ENCODE data around the gene HBE1. TPM values are rescaled to one million over a fixed set of nuclear protein-coding genes. Genes with fewer than 3 reads are reported as not detected.

HBE1 gene
- total and polyA plus RNA-seq, 9 of the 15 experiments (the other 6 are each of a cell fraction or from before 2014, with no cell fraction given) = 612 to 10,250 (median 2,181) TPM

GRCh38 chr11:5288906-5289550 is 19.3 kb upstream of the HBE1 start (continued):
- no peak for TF ChIP-seq ZNF318 (IDR thresholded peaks at IDR 0.05; ENCODE audit: borderline replicate concordance in 1 of 2, low read depth in 1 of 2)
- 0 out of 2 replicates have a peak, but pooled peaks have one; percentile 47 for TF ChIP-seq HLTF (IDR thresholded peaks at IDR 0.05)
- TF ChIP-seq, protein P1, sequence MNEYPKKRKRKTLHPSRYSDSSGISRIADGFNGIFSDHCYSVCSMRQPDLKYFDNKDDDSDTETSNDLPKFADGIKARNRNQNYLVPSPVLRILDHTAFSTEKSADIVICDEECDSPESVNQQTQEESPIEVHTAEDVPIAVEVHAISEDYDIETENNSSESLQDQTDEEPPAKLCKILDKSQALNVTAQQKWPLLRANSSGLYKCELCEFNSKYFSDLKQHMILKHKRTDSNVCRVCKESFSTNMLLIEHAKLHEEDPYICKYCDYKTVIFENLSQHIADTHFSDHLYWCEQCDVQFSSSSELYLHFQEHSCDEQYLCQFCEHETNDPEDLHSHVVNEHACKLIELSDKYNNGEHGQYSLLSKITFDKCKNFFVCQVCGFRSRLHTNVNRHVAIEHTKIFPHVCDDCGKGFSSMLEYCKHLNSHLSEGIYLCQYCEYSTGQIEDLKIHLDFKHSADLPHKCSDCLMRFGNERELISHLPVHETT (CRISPR knock-in tag; conservative IDR thresholded peaks at IDR 0.05 in 1 of 2, IDR thresholded peaks at IDR 0.05 in 1 of 2) = 0 out of 4 replicates have a peak, but pooled peaks of 1 of the 2 experiments have one; percentile 12
- TF ChIP-seq, protein P2, sequence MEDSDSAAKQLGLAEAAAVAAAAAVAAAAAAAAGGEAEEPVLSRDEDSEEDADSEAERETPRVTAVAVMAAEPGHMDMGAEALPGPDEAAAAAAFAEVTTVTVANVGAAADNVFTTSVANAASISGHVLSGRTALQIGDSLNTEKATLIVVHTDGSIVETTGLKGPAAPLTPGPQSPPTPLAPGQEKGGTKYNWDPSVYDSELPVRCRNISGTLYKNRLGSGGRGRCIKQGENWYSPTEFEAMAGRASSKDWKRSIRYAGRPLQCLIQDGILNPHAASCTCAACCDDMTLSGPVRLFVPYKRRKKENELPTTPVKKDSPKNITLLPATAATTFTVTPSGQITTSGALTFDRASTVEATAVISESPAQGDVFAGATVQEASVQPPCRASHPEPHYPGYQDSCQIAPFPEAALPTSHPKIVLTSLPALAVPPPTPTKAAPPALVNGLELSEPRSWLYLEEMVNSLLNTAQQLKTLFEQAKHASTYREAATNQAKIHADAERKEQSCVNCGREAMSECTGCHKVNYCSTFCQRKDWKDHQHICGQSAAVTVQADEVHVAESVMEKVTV (CRISPR knock-in tag; IDR thresholded peaks at IDR 0.05) = no peak
- no peak for TF ChIP-seq ZNF830 (CRISPR knock-in tag; IDR thresholded peaks at IDR 0.05)
- no peak for TF ChIP-seq ZNF79 (CRISPR knock-in tag; IDR thresholded peaks at IDR 0.05; ENCODE audit: low read depth)
- TF ChIP-seq, protein P3, sequence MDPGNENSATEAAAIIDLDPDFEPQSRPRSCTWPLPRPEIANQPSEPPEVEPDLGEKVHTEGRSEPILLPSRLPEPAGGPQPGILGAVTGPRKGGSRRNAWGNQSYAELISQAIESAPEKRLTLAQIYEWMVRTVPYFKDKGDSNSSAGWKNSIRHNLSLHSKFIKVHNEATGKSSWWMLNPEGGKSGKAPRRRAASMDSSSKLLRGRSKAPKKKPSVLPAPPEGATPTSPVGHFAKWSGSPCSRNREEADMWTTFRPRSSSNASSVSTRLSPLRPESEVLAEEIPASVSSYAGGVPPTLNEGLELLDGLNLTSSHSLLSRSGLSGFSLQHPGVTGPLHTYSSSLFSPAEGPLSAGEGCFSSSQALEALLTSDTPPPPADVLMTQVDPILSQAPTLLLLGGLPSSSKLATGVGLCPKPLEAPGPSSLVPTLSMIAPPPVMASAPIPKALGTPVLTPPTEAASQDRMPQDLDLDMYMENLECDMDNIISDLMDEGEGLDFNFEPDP (CRISPR knock-in tag; IDR thresholded peaks at IDR 0.05) = no peak

Data from K562 (cell line).